Activated naive CD4-positive, alpha-beta T cell treated with anti-CD3 and anti-CD28 coated beads, Interleukin-2, amount 10 ng/mL, durations not matched to agents 7 days and 5 days (primary cell): ENCODE results near the gene ATF6.

Experiments
- CTCF ChIA-PET: fragments of 350-600 bp; sonication (Branson Sonifier 250); formaldehyde crosslinking; loops from one replicate; lab custom pipeline; 2021; ENCODE audit warnings: antibody characterized with exemption; lab: Charles Lee
- DNase-seq: peaks from one replicate; pipeline ENCODE4 v3.0.0-alpha.2; 2020
- H3K27ac Mint-ChIP-seq: one replicate; pipeline ENCODE4 v1.8.0; 2021; ENCODE audit warnings: mild to moderate bottlenecking, moderate library complexity, mixed read lengths
- H3K27me3 Mint-ChIP-seq: one replicate; pipeline ENCODE4 v1.8.0; 2021; ENCODE audit warnings: mild to moderate bottlenecking, mixed read lengths
- H3K36me3 Mint-ChIP-seq: one replicate; pipeline ENCODE4 v1.8.0; 2021; ENCODE audit warnings: mixed read lengths
- H3K4me1 Mint-ChIP-seq: one replicate; pipeline ENCODE4 v1.8.0; 2021; ENCODE audit warnings: mixed read lengths
- H3K4me3 Mint-ChIP-seq: one replicate; pipeline ENCODE4 v1.8.0; 2021; ENCODE audit warnings: mild to moderate bottlenecking, moderate library complexity, mixed read lengths
- H3K9me3 Mint-ChIP-seq: one replicate; pipeline ENCODE4 v1.8.0; 2021; ENCODE audit warnings: mixed read lengths

The ATF6 gene

GRCh38 chr1:161727256-161727924 is 38.7 kb upstream of the ATF6 start:
- H3K4me3 Mint-ChIP-seq, result peak overlapping the region; percentile 76

GRCh38 chr1:161728376-161729226 is 37.5 kb upstream of the ATF6 start:
- Mint-ChIP-seq H3K4me1 (peaks cover 47% of the 10 kb centered on the region), H3K27me3 (peaks cover 62% of the 10 kb centered on the region), H3K9me3 (no peaks in the 10 kb centered on the region), H3K4me3 (no peak overlapping the region), H3K27ac (no peak overlapping the region), H3K36me3 (no peaks in the 10 kb centered on the region)
- CTCF ChIA-PET, result interaction anchor here (0.9 to 1.1 kb wide), 2 partner anchors 9 to 13 kb away, joined by 4 to 5 read pairs; no protein-coding TSS in a partner anchor
- DNase-seq, result no peak

More at GRCh38 chr1:161727256-161727924, 38.7 kb upstream of the ATF6 start:
- CTCF ChIA-PET, result interaction anchor here (0.6 to 1.1 kb wide), 3 partner anchors 12 to 1642 kb away, joined by 3 read pairs; no protein-coding TSS in a partner anchor
- Mint-ChIP-seq H3K36me3 (no peaks in the 10 kb centered on the region), H3K4me1 (peaks cover 47% of the 10 kb centered on the region), H3K9me3 (no peaks in the 10 kb centered on the region), H3K27ac (peak overlapping the region; percentile 88), H3K27me3 (peaks cover 74% of the 10 kb centered on the region)
- peak; percentile 63 for DNase-seq

GRCh38 chr1:161730050-161730564 is 36.0 kb upstream of the ATF6 start:
- Mint-ChIP-seq H3K9me3 (no peaks in the 10 kb centered on the region), H3K4me1 (peaks cover 43% of the 10 kb centered on the region), H3K36me3 (no peaks in the 10 kb centered on the region), H3K27me3 (peaks cover 52% of the 10 kb centered on the region), H3K4me3 (no peak overlapping the region), H3K27ac (no peak overlapping the region)
- DNase-seq, result no peak
- CTCF ChIA-PET, result interaction anchor here (0.8 to 1.4 kb wide), 3 partner anchors 8 to 11 kb away, joined by 3 to 5 read pairs (median 4); no protein-coding TSS in a partner anchor

GRCh38 chr1:161731241-161731640 is 34.9 kb upstream of the ATF6 start:
- Mint-ChIP-seq H3K36me3 (no peaks in the 10 kb centered on the region), H3K4me3 (no peak overlapping the region), H3K27me3 (peaks cover 51% of the 10 kb centered on the region), H3K27ac (no peak overlapping the region), H3K9me3 (no peaks in the 10 kb centered on the region), H3K4me1 (peaks cover 36% of the 10 kb centered on the region)
- no peak for DNase-seq
- CTCF ChIA-PET, result no interaction called here

GRCh38 chr1:161731981-161732718 is 34.0 kb upstream of the ATF6 start:
- Mint-ChIP-seq H3K9me3 (no peaks in the 10 kb centered on the region), H3K4me3 (no peak overlapping the region), H3K36me3 (no peaks in the 10 kb centered on the region), H3K27ac (no peak overlapping the region), H3K4me1 (peaks cover 38% of the 10 kb centered on the region), H3K27me3 (peaks cover 49% of the 10 kb centered on the region)
- DNase-seq, result no peak
- CTCF ChIA-PET, result interaction anchor here (1.0 to 1.5 kb wide), 2 partner anchors 9 to 85 kb away, joined by 3 to 5 read pairs; no protein-coding TSS in a partner anchor

GRCh38 chr1:161733526-161733925 is 32.6 kb upstream of the ATF6 start:
- peaks cover 46% of the 10 kb centered on the region for H3K27me3 Mint-ChIP-seq
- CTCF ChIA-PET, result interaction anchor here (0.7 to 1.5 kb wide), 3 partner anchors 8 to 249 kb away, joined by 3 to 5 read pairs (median 3); no protein-coding TSS in a partner anchor
- peaks cover 33% of the 10 kb centered on the region for H3K4me1 Mint-ChIP-seq
- no peaks in the 10 kb centered on the region for H3K36me3 Mint-ChIP-seq
- no peak overlapping the region for H3K27ac Mint-ChIP-seq
- no peak overlapping the region for H3K4me3 Mint-ChIP-seq
- no peak for DNase-seq
- no peaks in the 10 kb centered on the region for H3K9me3 Mint-ChIP-seq

GRCh38 chr1:161735837-161736236 is 30.3 kb upstream of the ATF6 start:
- CTCF ChIA-PET, result interaction anchor here (1.6 kb wide), 1 partner anchor 301 kb away, joined by 3 read pairs; no protein-coding TSS in a partner anchor
- DNase-seq, result no peak
- Mint-ChIP-seq H3K27me3 (peaks cover 39% of the 10 kb centered on the region), H3K27ac (no peak overlapping the region), H3K36me3 (no peaks in the 10 kb centered on the region), H3K4me3 (no peak overlapping the region), H3K4me1 (peaks cover 34% of the 10 kb centered on the region), H3K9me3 (no peaks in the 10 kb centered on the region)

GRCh38 chr1:161736335-161736969 is 29.7 kb upstream of the ATF6 start:
- Mint-ChIP-seq H3K27me3 (peaks cover 33% of the 10 kb centered on the region), H3K9me3 (no peaks in the 10 kb centered on the region), H3K4me1 (peaks cover 33% of the 10 kb centered on the region), H3K27ac (no peak overlapping the region), H3K36me3 (no peaks in the 10 kb centered on the region), H3K4me3 (no peak overlapping the region)
- CTCF ChIA-PET, result interaction anchor here (0.7 to 6.9 kb wide), 7 partner anchors 10 to 301 kb away, joined by 3 to 71 read pairs (median 9); no protein-coding TSS in a partner anchor
- DNase-seq, result no peak

GRCh38 chr1:161737625-161738024 is 28.5 kb upstream of the ATF6 start:
- H3K27me3 Mint-ChIP-seq, result peaks cover 32% of the 10 kb centered on the region
- H3K4me1 Mint-ChIP-seq, result peaks cover 33% of the 10 kb centered on the region
- H3K4me3 Mint-ChIP-seq, result no peak overlapping the region
- H3K27ac Mint-ChIP-seq, result no peak overlapping the region
- no peaks in the 10 kb centered on the region for H3K9me3 Mint-ChIP-seq
- no peaks in the 10 kb centered on the region for H3K36me3 Mint-ChIP-seq
- CTCF ChIA-PET, result interaction anchor here (0.9 to 6.9 kb wide), 8 partner anchors 7 to 253 kb away, joined by 3 to 71 read pairs (median 8); partner anchors contain the start of gene FCRLA
- no peak for DNase-seq

GRCh38 chr1:161738627-161739287 is 27.4 kb upstream of the ATF6 start:
- CTCF ChIA-PET, result interaction anchor here (0.7 to 6.9 kb wide), 10 partner anchors 8 to 255 kb away, joined by 3 to 71 read pairs (median 5); partner anchors contain the start of genes DUSP12 and FCRLA
- Mint-ChIP-seq H3K27ac (peak overlapping the region; percentile 46), H3K36me3 (no peaks in the 10 kb centered on the region), H3K27me3 (peaks cover 33% of the 10 kb centered on the region), H3K4me1 (peaks cover 38% of the 10 kb centered on the region), H3K9me3 (no peaks in the 10 kb centered on the region), H3K4me3 (peak overlapping the region; percentile 5)
- peak; percentile 71 for DNase-seq

GRCh38 chr1:161739865-161740566 is 26.1 kb upstream of the ATF6 start:
- CTCF ChIA-PET, result interaction anchor here (0.8 to 6.9 kb wide), 11 partner anchors 8 to 514 kb away, joined by 3 to 71 read pairs (median 5); partner anchors contain the start of genes DUSP12 and TOMM40L
- no peak for DNase-seq
- no peaks in the 10 kb centered on the region for H3K36me3 Mint-ChIP-seq
- no peaks in the 10 kb centered on the region for H3K9me3 Mint-ChIP-seq
- peaks cover 34% of the 10 kb centered on the region for H3K27me3 Mint-ChIP-seq
- H3K4me1 Mint-ChIP-seq, result peaks cover 47% of the 10 kb centered on the region
- H3K4me3 Mint-ChIP-seq, result no peak overlapping the region
- H3K27ac Mint-ChIP-seq, result no peak overlapping the region

GRCh38 chr1:161740921-161741320 is 25.2 kb upstream of the ATF6 start:
- no peak overlapping the region for H3K4me3 Mint-ChIP-seq
- H3K4me1 Mint-ChIP-seq, result peaks cover 48% of the 10 kb centered on the region
- CTCF ChIA-PET, result interaction anchor here (0.9 to 6.9 kb wide), 13 partner anchors 8 to 511 kb away, joined by 3 to 71 read pairs (median 4); partner anchors contain the start of gene DUSP12
- H3K9me3 Mint-ChIP-seq, result no peaks in the 10 kb centered on the region
- H3K36me3 Mint-ChIP-seq, result no peaks in the 10 kb centered on the region
- DNase-seq, result no peak
- peaks cover 31% of the 10 kb centered on the region for H3K27me3 Mint-ChIP-seq
- H3K27ac Mint-ChIP-seq, result no peak overlapping the region
